ENCODE data around the gene EML6. TPM values are rescaled to one million over a fixed set of nuclear protein-coding genes. Genes with fewer than 3 reads are reported as not detected.

Gene EML6
- total RNA-seq, 2 experiments from 2014 or later, result 1.2 to 1.7 TPM

DNA sequence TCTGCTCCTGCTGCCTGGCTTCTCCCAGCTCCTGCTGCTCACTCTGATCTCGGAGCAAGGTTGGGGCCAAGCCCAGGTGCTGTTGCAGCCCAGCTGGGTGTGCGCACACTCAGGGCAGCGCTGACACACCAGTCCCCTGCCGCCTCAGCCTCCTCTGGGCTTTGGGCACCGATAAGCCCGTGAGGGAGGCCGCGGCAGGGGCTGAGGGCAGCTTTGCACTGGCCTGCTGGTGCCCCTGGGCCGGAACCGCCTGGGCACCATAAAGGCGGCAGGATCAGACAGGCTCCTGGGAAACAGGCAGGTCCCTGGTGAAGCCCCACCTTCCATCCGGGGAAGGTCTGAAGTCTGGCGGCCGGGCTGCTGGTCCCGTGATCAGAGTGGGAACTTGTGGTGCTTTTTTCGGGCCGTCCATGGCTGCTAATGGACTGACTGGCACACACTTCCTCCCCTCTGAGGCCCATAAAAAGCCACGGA is 14.1 kb upstream of the EML6 start:
- no peaks in the 10 kb centered on the region for H3K9me3 Mint-ChIP-seq
- ATAC-seq (peak; percentile 59), DNase-seq (no peak)
- ChIA-PET CTCF (interaction anchor here (0.6 to 7.0 kb wide), 8 partner anchors 11 to 233 kb away, joined by 3 to 218 read pairs (median 4); no protein-coding TSS in a partner anchor), POLR2A (interaction anchor here (1.6 kb wide), 1 partner anchor 29 kb away, joined by 5 read pairs; no protein-coding TSS in a partner anchor)
- TF ChIP-seq, protein P1, sequence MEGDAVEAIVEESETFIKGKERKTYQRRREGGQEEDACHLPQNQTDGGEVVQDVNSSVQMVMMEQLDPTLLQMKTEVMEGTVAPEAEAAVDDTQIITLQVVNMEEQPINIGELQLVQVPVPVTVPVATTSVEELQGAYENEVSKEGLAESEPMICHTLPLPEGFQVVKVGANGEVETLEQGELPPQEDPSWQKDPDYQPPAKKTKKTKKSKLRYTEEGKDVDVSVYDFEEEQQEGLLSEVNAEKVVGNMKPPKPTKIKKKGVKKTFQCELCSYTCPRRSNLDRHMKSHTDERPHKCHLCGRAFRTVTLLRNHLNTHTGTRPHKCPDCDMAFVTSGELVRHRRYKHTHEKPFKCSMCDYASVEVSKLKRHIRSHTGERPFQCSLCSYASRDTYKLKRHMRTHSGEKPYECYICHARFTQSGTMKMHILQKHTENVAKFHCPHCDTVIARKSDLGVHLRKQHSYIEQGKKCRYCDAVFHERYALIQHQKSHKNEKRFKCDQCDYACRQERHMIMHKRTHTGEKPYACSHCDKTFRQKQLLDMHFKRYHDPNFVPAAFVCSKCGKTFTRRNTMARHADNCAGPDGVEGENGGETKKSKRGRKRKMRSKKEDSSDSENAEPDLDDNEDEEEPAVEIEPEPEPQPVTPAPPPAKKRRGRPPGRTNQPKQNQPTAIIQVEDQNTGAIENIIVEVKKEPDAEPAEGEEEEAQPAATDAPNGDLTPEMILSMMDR (IDR thresholded peaks at IDR 0.05), result no peak
- H3K27ac Mint-ChIP-seq, result no peak overlapping the region
- intact Hi-C loops (cut with micrococcal nuclease), result no loop called here
- peaks cover 25% of the 10 kb centered on the region for H3K27me3 Mint-ChIP-seq
- peak overlapping the region; percentile 27 for H3K4me3 Mint-ChIP-seq
- no peaks in the 10 kb centered on the region for H3K36me3 Mint-ChIP-seq (ENCODE audit: low read depth)
- peaks cover 5% of the 10 kb centered on the region for H3K4me1 Mint-ChIP-seq (ENCODE audit: low read depth)

DNA sequence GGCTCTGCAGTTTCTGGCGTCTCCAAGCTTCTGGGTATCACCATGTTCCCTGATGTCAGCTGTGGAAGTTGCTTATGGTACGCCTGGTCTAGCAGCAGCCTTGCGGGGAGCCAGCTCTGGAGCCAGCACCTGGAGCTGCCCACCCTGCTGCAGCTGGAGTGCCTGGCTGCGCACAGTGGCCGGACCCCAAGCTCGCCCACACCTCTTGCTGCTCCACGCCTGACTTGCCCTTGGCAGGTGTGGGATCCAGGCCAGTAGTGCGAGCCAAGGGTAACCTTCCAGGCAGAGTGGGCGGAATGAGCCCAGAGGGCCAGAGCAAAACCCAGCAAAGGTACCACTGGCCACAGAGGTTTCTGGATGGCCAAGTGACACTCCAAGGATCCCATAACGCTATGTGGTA is 13.2 kb upstream of the EML6 start:
- H3K27ac Mint-ChIP-seq, result no peak overlapping the region
- ATAC-seq (no peak), DNase-seq (no peak)
- CTCF ChIA-PET, result interaction anchor here (0.6 to 7.0 kb wide), 6 partner anchors 10 to 232 kb away, joined by 3 to 218 read pairs (median 4); no protein-coding TSS in a partner anchor
- TF ChIP-seq, protein P1 (IDR thresholded peaks at IDR 0.05), result no peak
- POLR2A ChIA-PET, result interaction anchor here (1.6 kb wide), 1 partner anchor 30 kb away, joined by 5 read pairs; no protein-coding TSS in a partner anchor
- H3K4me3 Mint-ChIP-seq, result no peak overlapping the region
- intact Hi-C loops (cut with micrococcal nuclease), result no loop called here
- H3K4me1 Mint-ChIP-seq (ENCODE audit: low read depth), result peaks cover 5% of the 10 kb centered on the region
- H3K27me3 Mint-ChIP-seq, result peaks cover 25% of the 10 kb centered on the region
- H3K9me3 Mint-ChIP-seq, result no peaks in the 10 kb centered on the region
- H3K36me3 Mint-ChIP-seq (ENCODE audit: low read depth), result no peaks in the 10 kb centered on the region

DNA sequence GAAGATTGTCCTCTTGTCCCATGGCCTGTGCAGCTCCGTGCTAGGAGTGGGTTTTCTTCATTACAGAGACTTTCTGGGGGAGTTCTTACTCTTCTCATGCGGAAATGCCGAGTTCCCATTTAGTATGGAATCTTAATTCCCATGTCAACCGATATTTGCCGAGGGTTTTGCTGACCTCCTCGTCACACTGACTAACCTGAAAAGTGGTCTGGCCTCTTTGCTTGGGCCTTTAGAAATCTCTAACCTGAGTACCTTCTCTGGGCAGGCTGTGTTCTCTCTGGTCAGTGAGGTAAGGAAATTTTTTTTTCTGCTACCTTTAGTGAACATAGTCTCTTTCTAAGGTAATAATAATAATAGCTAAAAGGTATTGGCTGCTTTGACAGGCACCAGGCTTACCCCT is 10.9 kb upstream of the EML6 start:
- Mint-ChIP-seq H3K4me1 (ENCODE audit: low read depth) (peaks cover 5% of the 10 kb centered on the region), H3K4me3 (no peak overlapping the region), H3K9me3 (no peaks in the 10 kb centered on the region), H3K27me3 (peaks cover 28% of the 10 kb centered on the region), H3K36me3 (ENCODE audit: low read depth) (no peaks in the 10 kb centered on the region), H3K27ac (no peak overlapping the region)
- TF ChIP-seq, protein P1 (IDR thresholded peaks at IDR 0.05), result no peak
- intact Hi-C loops (cut with micrococcal nuclease), result no loop called here
- no peak for ATAC-seq
- DNase-seq, result no peak
- ChIA-PET POLR2A (no interaction called here), CTCF (no interaction called here)

DNA sequence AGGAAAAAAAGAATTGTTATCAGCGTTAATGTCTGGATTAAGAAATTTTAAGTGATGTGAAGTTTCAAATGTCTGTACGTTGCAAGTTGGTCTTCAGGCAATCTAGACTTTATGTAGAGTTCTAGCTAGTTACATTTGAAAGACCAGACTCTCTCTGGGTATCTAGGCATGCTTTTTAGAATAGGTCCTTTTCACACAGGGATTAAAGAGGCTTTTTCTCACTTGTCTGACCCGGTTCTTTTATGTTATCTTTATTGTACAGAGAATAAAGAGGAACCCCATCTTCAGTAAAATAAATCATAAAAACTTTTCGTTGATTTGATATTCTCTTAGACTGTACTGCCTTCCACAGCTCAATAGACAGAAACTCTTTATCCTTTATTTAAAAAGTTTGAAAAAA is 8.5 kb upstream of the EML6 start:
- H3K27ac Mint-ChIP-seq, result no peak overlapping the region
- DNase-seq (no peak), ATAC-seq (no peak)
- H3K4me1 Mint-ChIP-seq (ENCODE audit: low read depth), result no peaks in the 10 kb centered on the region
- no peaks in the 10 kb centered on the region for H3K9me3 Mint-ChIP-seq
- ChIA-PET POLR2A (no interaction called here), CTCF (interaction anchor here (1.0 to 3.5 kb wide), 7 partner anchors 8 to 191 kb away, joined by 3 to 17 read pairs (median 3); partner anchors contain the start of gene EML6)
- intact Hi-C loops (cut with micrococcal nuclease), result no loop called here
- no peak overlapping the region for H3K4me3 Mint-ChIP-seq
- peaks cover 21% of the 10 kb centered on the region for H3K27me3 Mint-ChIP-seq
- TF ChIP-seq, protein P1 (IDR thresholded peaks at IDR 0.05), result no peak
- H3K36me3 Mint-ChIP-seq (ENCODE audit: low read depth), result no peaks in the 10 kb centered on the region

DNA sequence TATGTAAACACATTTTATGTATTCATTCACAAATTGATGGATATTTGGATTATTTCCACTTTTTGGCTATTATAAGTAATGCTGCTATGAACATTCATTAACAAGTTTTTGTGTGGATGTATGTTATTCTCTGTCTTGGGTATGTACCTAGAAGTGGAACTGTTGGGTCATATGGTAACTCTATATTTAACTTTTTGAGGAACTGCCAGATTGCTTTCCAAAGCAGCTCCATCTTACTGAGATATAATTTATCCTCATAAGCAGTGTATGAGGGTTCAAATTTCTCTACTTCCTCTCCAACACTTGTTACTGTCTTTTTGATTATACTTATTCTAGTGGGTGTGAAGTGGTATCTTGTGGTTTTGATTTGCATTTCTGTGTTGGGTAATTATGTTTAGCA is 7.1 kb upstream of the EML6 start:
- no peak overlapping the region for H3K4me3 Mint-ChIP-seq
- intact Hi-C loops (cut with micrococcal nuclease), result no loop called here
- H3K27me3 Mint-ChIP-seq, result peaks cover 14% of the 10 kb centered on the region
- no peak overlapping the region for H3K27ac Mint-ChIP-seq
- H3K9me3 Mint-ChIP-seq, result no peaks in the 10 kb centered on the region
- no peaks in the 10 kb centered on the region for H3K36me3 Mint-ChIP-seq (ENCODE audit: low read depth)
- POLR2A ChIA-PET, result no interaction called here
- ATAC-seq (no peak), DNase-seq (no peak)
- H3K4me1 Mint-ChIP-seq (ENCODE audit: low read depth), result no peaks in the 10 kb centered on the region
- TF ChIP-seq, protein P1 (IDR thresholded peaks at IDR 0.05), result no peak
- CTCF ChIA-PET, result interaction anchor here (0.9 to 3.5 kb wide), 4 partner anchors 10 to 53 kb away, joined by 3 to 17 read pairs (median 4); no protein-coding TSS in a partner anchor

All from activated CD8-positive, alpha-beta T cell treated with anti-CD3 and anti-CD28 coated beads for 36 hours (primary cell).